ENCODE results near the gene IFT88. TPM values are rescaled to one million over a fixed set of nuclear protein-coding genes. Genes with fewer than 3 reads are reported as not detected.

The IFT88 gene
- total and polyA plus RNA-seq, 5 experiments from 2014 or later = 6.3 to 18.6 (median 8.6) TPM

DNA sequence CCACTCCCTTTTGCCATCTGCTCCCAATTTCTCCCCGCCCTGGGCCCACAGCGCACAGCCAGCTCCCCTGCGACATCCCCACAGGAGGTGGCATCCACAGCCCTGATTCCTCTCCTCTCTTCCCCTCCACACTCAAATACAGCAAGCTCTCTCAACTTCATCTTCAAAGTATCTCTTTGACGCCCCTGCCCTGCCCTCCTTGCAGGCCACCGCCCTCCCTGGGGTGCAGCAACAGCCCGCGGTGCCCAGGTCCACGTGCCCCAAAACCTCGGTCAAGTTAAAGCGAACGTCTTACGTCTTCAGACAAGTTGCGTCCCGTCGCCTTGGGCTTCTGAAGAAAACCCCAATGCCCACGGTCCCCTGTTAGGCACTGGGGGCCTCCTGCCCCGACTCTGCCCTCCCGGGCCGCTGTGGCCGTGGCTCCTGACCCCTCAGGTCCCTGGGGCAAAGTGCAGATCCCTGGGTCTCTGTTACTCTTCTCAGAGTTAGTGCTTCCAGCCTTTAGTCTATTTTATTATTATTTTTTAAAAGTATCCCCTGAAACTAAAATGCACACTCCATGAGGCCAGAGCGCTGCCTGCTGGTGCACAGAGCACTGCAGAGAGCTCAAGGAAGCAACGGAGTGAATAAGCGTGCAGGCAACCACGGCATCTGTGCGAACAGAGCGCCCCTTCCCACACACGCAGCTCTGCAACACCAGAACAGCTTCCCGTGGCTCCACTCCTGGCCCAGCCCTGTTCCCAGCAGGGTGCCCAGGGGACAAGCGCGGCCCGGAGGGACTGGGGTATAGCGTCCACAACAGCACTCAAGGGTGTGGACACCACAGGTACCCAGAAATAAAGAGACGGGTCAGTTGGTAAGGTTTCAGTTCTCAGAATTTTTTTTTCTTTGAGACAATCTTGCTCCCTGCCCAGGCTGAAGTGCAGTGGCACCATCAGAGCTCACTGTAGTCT, 163.0 kb downstream of the IFT88 start:
- H3K36me3 Mint-ChIP-seq = peaks cover 4 to 19% (median 18%) of the 10 kb centered on the region in 3 donors
- no peak overlapping the region for H3K27ac Mint-ChIP-seq
- no peak for ATAC-seq
- H3K27me3 Mint-ChIP-seq = no peaks in the 10 kb centered on the region
- no peak overlapping the region for H3K4me3 Mint-ChIP-seq
- peaks cover 0 to 2% (median 0%) of the 10 kb centered on the region in 4 donors for H3K4me1 Mint-ChIP-seq
- POLR2A ChIA-PET = no interaction called here
- DNase-seq = no peak
- no peaks in the 10 kb centered on the region for H3K9me3 Mint-ChIP-seq

DNA sequence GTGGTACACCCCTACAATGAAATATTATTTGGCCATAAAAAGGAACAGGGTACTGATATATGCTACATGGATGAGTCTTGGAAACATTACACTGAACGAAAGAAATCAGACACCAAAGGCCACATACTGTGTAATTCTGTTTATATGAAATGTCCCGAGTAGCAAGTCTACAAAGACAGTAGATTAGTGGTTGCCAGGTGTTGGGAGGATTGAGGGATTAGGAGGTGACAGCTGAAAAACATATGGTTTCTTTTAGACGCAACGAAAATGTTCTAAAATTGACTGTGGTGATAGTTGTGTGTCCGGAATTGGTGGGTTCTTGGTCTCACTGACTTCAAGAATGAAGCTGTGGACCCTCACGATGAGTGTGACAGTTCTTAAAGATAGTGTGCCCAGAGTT, 171.7 kb downstream of the IFT88 start:
- H3K4me3 Mint-ChIP-seq = no peak overlapping the region
- H3K36me3 Mint-ChIP-seq = peaks cover 8 to 19% (median 12%) of the 10 kb centered on the region in 3 donors
- peaks cover 0 to 28% (median 4%) of the 10 kb centered on the region in 9 donors for H3K9me3 Mint-ChIP-seq
- no peaks in the 10 kb centered on the region for H3K4me1 Mint-ChIP-seq
- no peaks in the 10 kb centered on the region for H3K27me3 Mint-ChIP-seq
- POLR2A ChIA-PET = no interaction called here
- DNase-seq = no peak
- no peak for ATAC-seq
- no peak overlapping the region for H3K27ac Mint-ChIP-seq

DNA sequence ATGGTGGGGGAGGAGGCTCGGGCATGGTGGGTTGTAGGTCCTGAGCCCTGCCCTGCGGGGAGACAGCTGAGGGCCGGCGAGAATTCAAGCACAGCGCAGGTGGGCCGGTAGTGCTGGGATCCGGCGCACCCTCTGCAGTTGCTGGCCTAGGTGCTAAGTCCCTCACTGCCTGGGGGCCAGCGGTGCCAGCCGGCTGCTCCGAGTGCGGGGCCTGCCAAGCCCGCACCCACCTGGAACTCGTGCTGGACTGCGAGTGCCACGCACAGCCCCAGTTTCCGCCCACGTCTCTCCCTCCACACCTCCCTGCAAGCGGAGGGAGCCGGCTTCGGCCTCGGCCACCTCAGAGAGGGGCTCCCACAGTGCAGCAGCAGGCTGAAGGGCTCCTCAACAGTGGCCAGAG, 173.1 kb downstream of the IFT88 start:
- H3K9me3 Mint-ChIP-seq = peaks cover 0 to 39% (median 10%) of the 10 kb centered on the region in 9 donors
- H3K27me3 Mint-ChIP-seq = no peaks in the 10 kb centered on the region
- no peak overlapping the region for H3K27ac Mint-ChIP-seq
- H3K4me3 Mint-ChIP-seq = no peak overlapping the region
- DNase-seq (no peak), ATAC-seq (no peak)
- no peaks in the 10 kb centered on the region for H3K4me1 Mint-ChIP-seq
- POLR2A ChIA-PET = interaction anchor here (0.7 kb wide), 1 partner anchor 126 kb away, joined by 3 read pairs; no protein-coding TSS in a partner anchor
- H3K36me3 Mint-ChIP-seq = peaks cover 8 to 18% (median 12%) of the 10 kb centered on the region in 3 donors

Other genes starting within 250 kb of the IFT88 start
- 10 to 100 TPM; 13.5 to 15.1 TPM for gene CRYL1, start 41.3 kb upstream of the IFT88 start, total RNA-seq
- 10 to 100 TPM; 27.8 to 38.3 (median 30.1) TPM for gene CRYL1, start 41.3 kb upstream of the IFT88 start, polyA plus RNA-seq
- under 1 TPM; 0.22 to 0.26 TPM for gene IL17D, start 136.5 kb downstream of the IFT88 start, total RNA-seq
- gene IL17D, start 136.5 kb downstream of the IFT88 start, polyA plus RNA-seq = under 1 TPM; 0.11 to 0.50 (median 0.16) TPM
- 1 to 10 TPM; 8.7 to 9.8 TPM for gene EEF1AKMT1, start 206.8 kb downstream of the IFT88 start, total RNA-seq
- 10 to 100 TPM; 15.8 to 23.7 (median 16.7) TPM for gene EEF1AKMT1, start 206.8 kb downstream of the IFT88 start, polyA plus RNA-seq

All from naive thymus-derived CD8-positive, alpha-beta T cell (primary cell).